OCI-LY7 (cell line): Measurements from ENCODE around the gene GRB7. TPM values are rescaled to one million over a fixed set of nuclear protein-coding genes. Genes with fewer than 3 reads are reported as not detected.

ENCODE experiments used
- BruUV-seq: library from RNA; stranded (reverse); fragments of 400-500 nt; replicated peaks from 2 replicates; lab custom pipeline; 2021; lab: Mats Ljungman, UMichigan
- CTCF ChIA-PET: fragments of 300-600 bp; sonication (Branson Sonifier 250); formaldehyde crosslinking; loops from one replicate; lab custom pipeline; 2022; ENCODE audit warnings: antibody characterized with exemption; ENCODE audit not compliant: unreplicated experiment; lab: Charles Lee
- POLR2A ChIA-PET: fragments of 300-600 bp; sonication (Branson Sonifier 250); formaldehyde crosslinking; loops from one replicate; lab custom pipeline; 2022; ENCODE audit warnings: antibody characterized with exemption; lab: Charles Lee
- DNase-seq: peaks from one replicate; pipeline ENCODE4 v3.0.0-alpha.2; 2015; ENCODE audit warnings: low spot score
- H2AFZ ChIP-seq: fragments of 200-600 bp; sonication (generic), shearing (Covaris generic); 2 replicates; pipeline ENCODE4 v1.6.1; 2014; ENCODE audit warnings: mild to moderate bottlenecking, antibody characterized with exemption, low read length, moderate library complexity
- H3K27ac ChIP-seq: fragments of 200-600 bp; sonication (generic); 2 replicates; pipeline ENCODE4 v1.5.1; 2014; ENCODE audit warnings: mixed run types, low read depth, mild to moderate bottlenecking, moderate library complexity, low read length, inconsistent platforms; ENCODE audit not compliant: poor library complexity, severe bottlenecking
- H3K36me3 ChIP-seq: fragments of 200-600 bp; sonication (generic); 2 replicates; pipeline ENCODE4 v1.6.1; 2014; ENCODE audit warnings: mild to moderate bottlenecking, antibody characterized with exemption, low read length, moderate library complexity, mixed read lengths; ENCODE audit not compliant: insufficient read depth
- H3K4me1 ChIP-seq: fragments of 200-600 bp; sonication (generic); 2 replicates; pipeline ENCODE4 v1.5.1; 2014; ENCODE audit warnings: mild to moderate bottlenecking, low read length; ENCODE audit not compliant: insufficient read depth, poor library complexity, severe bottlenecking
- H3K4me2 ChIP-seq: fragments of 200-600 bp; sonication (generic); 2 replicates; pipeline ENCODE4 v1.6.1; 2014; ENCODE audit warnings: mild to moderate bottlenecking, low read length
- H3K4me3 ChIP-seq: fragments of 200-600 bp; sonication (generic); 2 replicates; pipeline ENCODE4 v1.5.1; 2014; ENCODE audit warnings: mild to moderate bottlenecking, low read depth, low read length; ENCODE audit not compliant: poor library complexity, severe bottlenecking
- H3K79me2 ChIP-seq: fragments of 200-600 bp; sonication (generic); 2 replicates; pipeline ENCODE4 v1.6.1; 2016; ENCODE audit warnings: low read depth, mild to moderate bottlenecking, low read length, moderate library complexity, mixed read lengths; ENCODE audit not compliant: insufficient read depth
- H3K9me2 ChIP-seq: fragments of 200-600 bp; sonication (generic); 2 replicates; pipeline ENCODE4 v1.6.1; 2016; ENCODE audit warnings: mild to moderate bottlenecking, low read length, mixed read lengths; ENCODE audit not compliant: insufficient read depth
- H3K9me3 ChIP-seq: fragments of 200-600 bp; sonication (generic); 2 replicates; pipeline ENCODE4 v1.6.1; 2014; ENCODE audit warnings: mild to moderate bottlenecking, mixed run types, low read length, mixed read lengths
- H4K20me1 ChIP-seq: fragments of 200-600 bp; sonication (generic); 2 replicates; pipeline ENCODE4 v1.6.1; 2014; ENCODE audit warnings: mild to moderate bottlenecking, antibody characterized with exemption, low read length, moderate library complexity, mixed read lengths; ENCODE audit not compliant: insufficient read depth
- EZH2phosphoT487 ChIP-seq: fragments of 200-600 bp; sonication (generic); IDR thresholded peaks from 2 replicates; pipeline ENCODE4 v1.6.1; 2018; ENCODE audit warnings: low read depth, borderline replicate concordance, mild to moderate bottlenecking, mixed run types, antibody characterized with exemption, low read length, moderate library complexity, mixed read lengths
- intact Hi-C: fragments of 100-400 bp; cut with micrococcal nuclease; formaldehyde crosslinking; loops from one replicate; pipeline ENCODE4 v1.10.0; 2022; ENCODE audit not compliant: unreplicated experiment
- total RNA-seq, 2 experiments: library from RNA; depleted of rRNA in 1 of 2; stranded (reverse); fragments of >200 nt in 1 of 2; shearing (Covaris generic) in 1 of 2; gene quantifications; 2 replicates each; pipeline ENCODE4 v1.2.3, GENCODE V29; 2014 to 2022
- TF ChIP-seq, protein P1 (sequence below): fragments of 200-600 bp; sonication (generic); conservative IDR thresholded peaks from 2 replicates; pipeline ENCODE4 v1.5.1; 2014; ENCODE audit warnings: mild to moderate bottlenecking, antibody characterized with exemption, low read length, moderate library complexity, mixed read lengths

Gene GRB7
- total RNA-seq, 2 experiments from 2014 or later, result 0.25 TPM; not detected in 1

- no peak for DNase-seq
- ChIA-PET POLR2A (interaction anchor here (0.5 to 4.0 kb wide), 11 partner anchors 10 to 102 kb away, joined by 3 to 67 read pairs (median 6); partner anchors contain the start of gene IKZF3), CTCF (no interaction called here)
- Histone ChIP-seq H3K4me3 (peak overlapping the region; percentile 74), H2AFZ (no peak overlapping the region), H3K79me2 (peaks cover 98% of the 10 kb centered on the region), H3K9me2 (no peaks in the 10 kb centered on the region), H3K27ac (peak overlapping the region; percentile 94), H3K36me3 (peaks cover 81% of the 10 kb centered on the region), H3K9me3 (no peaks in the 10 kb centered on the region), H3K4me2 (peak overlapping the region; percentile 88), H4K20me1 (no peaks in the 10 kb centered on the region), H3K4me1 (peaks cover 91% of the 10 kb centered on the region)
- intact Hi-C loops, result loop anchor here (1.0 to 5.0 kb wide), 2 partner anchors 20 to 151 kb away; partner anchors contain the start of genes LRRC3C and ORMDL3
- BruUV-seq, result no TSS peak
- TF ChIP-seq, protein P1, sequence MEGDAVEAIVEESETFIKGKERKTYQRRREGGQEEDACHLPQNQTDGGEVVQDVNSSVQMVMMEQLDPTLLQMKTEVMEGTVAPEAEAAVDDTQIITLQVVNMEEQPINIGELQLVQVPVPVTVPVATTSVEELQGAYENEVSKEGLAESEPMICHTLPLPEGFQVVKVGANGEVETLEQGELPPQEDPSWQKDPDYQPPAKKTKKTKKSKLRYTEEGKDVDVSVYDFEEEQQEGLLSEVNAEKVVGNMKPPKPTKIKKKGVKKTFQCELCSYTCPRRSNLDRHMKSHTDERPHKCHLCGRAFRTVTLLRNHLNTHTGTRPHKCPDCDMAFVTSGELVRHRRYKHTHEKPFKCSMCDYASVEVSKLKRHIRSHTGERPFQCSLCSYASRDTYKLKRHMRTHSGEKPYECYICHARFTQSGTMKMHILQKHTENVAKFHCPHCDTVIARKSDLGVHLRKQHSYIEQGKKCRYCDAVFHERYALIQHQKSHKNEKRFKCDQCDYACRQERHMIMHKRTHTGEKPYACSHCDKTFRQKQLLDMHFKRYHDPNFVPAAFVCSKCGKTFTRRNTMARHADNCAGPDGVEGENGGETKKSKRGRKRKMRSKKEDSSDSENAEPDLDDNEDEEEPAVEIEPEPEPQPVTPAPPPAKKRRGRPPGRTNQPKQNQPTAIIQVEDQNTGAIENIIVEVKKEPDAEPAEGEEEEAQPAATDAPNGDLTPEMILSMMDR, result no peak
- no peak for TF ChIP-seq EZH2phosphoT487
Measured at GRCh38 chr17:39776252-39776651, 38.5 kb downstream of the GRB7 start.

DNA sequence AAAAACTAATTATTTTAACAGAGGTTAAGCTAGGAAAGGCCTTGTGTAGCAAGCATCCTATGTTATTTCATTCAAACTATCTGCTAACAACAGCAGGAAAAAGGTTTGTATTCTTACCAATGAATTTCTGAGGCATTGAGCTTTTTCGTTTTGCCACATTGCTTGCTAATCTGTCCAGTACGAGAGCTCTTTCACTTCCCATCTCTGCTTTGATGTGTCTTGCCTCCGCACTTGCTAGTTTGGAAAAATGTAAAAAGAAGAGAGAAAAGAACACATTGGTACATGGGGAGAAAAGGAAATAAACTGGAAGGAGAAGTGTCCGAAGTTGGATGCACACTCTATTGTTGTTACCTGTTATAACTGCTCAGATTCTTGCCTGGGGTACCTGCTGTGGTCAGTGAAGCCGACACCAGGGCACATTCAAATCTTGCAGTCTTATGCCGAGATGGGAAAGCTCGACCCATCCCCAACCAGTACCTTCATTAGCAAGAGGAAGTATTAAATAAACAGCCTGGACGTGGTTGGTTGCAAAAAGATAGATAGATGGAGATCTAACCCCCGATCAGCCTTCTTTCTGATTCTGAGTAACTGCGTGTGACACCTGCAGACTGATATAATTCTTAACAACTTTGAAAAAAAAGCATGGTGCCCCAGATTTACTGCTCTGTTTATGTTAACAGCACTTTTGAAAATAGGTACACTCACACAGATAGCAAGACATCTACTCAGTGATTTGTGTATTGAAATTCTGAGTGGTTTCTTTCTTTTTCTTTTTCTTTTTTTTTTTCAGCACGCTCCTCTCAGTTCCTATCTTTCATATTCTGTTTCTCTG is 40.0 kb downstream of the GRB7 start:
- peak; percentile 63 for DNase-seq
- peak overlapping the region; percentile 6; the same call in 1 of the 2 replicates for H2AFZ ChIP-seq
- intact Hi-C loops, result loop anchor here (1.0 to 5.0 kb wide), 3 partner anchors 17 to 150 kb away; partner anchors contain the start of genes LRRC3C and ORMDL3
- H3K36me3 ChIP-seq, result peaks cover 81% of the 10 kb centered on the region
- H3K79me2 ChIP-seq, result peaks cover 97% of the 10 kb centered on the region
- TSS peak; percentile 61 for BruUV-seq
- ChIA-PET POLR2A (interaction anchor here (0.6 to 4.0 kb wide), 15 partner anchors 9 to 88 kb away, joined by 3 to 67 read pairs (median 4); no protein-coding TSS in a partner anchor), CTCF (interaction anchor here (0.6 kb wide), 1 partner anchor 33 kb away, joined by 3 read pairs; no protein-coding TSS in a partner anchor)
- no peaks in the 10 kb centered on the region for H3K9me2 ChIP-seq
- H4K20me1 ChIP-seq, result no peaks in the 10 kb centered on the region
- H3K4me2 ChIP-seq, result peak overlapping the region; percentile 88
- H3K4me1 ChIP-seq, result peaks cover 91% of the 10 kb centered on the region
- no peak for TF ChIP-seq EZH2phosphoT487
- TF ChIP-seq, protein P1, result 0 out of 2 replicates have a peak, but pooled peaks have one; percentile 3
- H3K27ac ChIP-seq, result peak overlapping the region; percentile 94
- H3K9me3 ChIP-seq, result no peaks in the 10 kb centered on the region
- peak overlapping the region; percentile 74 for H3K4me3 ChIP-seq
